IMR-90 (cell line): ENCODE results near the gene MYO7B. TPM values are rescaled to one million over a fixed set of nuclear protein-coding genes. Genes with fewer than 3 reads are reported as not detected.

Source experiments
- ATAC-seq: fragments of 200-7000 bp; cut with Tn5 transposase; 2 replicates; pipeline ENCODE4 v1.9.1; 2020; ENCODE audit warnings: low read depth, mild to moderate bottlenecking, moderate library complexity
- BruUV-seq: library from RNA; stranded (reverse); fragments of 400-500 nt; replicated peaks from 2 replicates; lab custom pipeline; 2021; lab: Mats Ljungman, UMichigan
- CTCF ChIA-PET: fragments of 300-600 bp; formaldehyde crosslinking; extraction: SDS; loops from one replicate; lab custom pipeline; 2021; ENCODE audit warnings: antibody characterized with exemption; lab: Yijun Ruan, JAX
- POLR2A ChIA-PET: fragments of 300-600 bp; sonication (Branson Sonifier 250); formaldehyde crosslinking; loops from one replicate; lab custom pipeline; 2022; ENCODE audit warnings: antibody characterized with exemption; ENCODE audit not compliant: unreplicated experiment; lab: Charles Lee
- DNase-seq: peaks from one replicate; pipeline ENCODE4 v3.0.0; 2013
- H2AFZ ChIP-seq: replicated peaks from 2 replicates; pipeline ENCODE3; 2013; ENCODE audit warnings: low read length, mild to moderate bottlenecking; ENCODE audit not compliant: poor library complexity
- H2AK5ac ChIP-seq: 2 replicates; pipeline ENCODE4 v1.6.1; 2013; ENCODE audit warnings: low read depth, low read length, inconsistent platforms
- H2AK9ac ChIP-seq: replicated peaks from 2 replicates; pipeline ENCODE3; 2013; ENCODE audit warnings: mild to moderate bottlenecking, low read depth, low read length, moderate library complexity; ENCODE audit not compliant: poor library complexity
- H2BK120ac ChIP-seq: 2 replicates; pipeline ENCODE4 v1.6.1; 2013; ENCODE audit warnings: low read depth, low read length, inconsistent platforms
- H2BK15ac ChIP-seq: 3 replicates; pipeline ENCODE4 v1.6.1; 2013; ENCODE audit warnings: low read depth, low read length, inconsistent platforms
- H2BK20ac ChIP-seq: 2 replicates; pipeline ENCODE4 v1.6.1; 2013; ENCODE audit warnings: low read depth, mild to moderate bottlenecking, inconsistent platforms, low read length, moderate library complexity
- H2BK5ac ChIP-seq: 2 replicates; pipeline ENCODE4 v1.6.1; 2013; ENCODE audit warnings: mild to moderate bottlenecking, low read depth, low read length, inconsistent platforms; ENCODE audit not compliant: poor library complexity, severe bottlenecking
- H3K14ac ChIP-seq: replicated peaks from 2 replicates; pipeline ENCODE4 v1.6.1; 2013; ENCODE audit warnings: low read depth, low read length, inconsistent platforms
- H3K18ac ChIP-seq: 2 replicates; pipeline ENCODE4 v1.6.1; 2013; ENCODE audit warnings: low read depth, low read length, control low read depth
- H3K23ac ChIP-seq: 2 replicates; pipeline ENCODE4 v1.6.1; 2013; ENCODE audit warnings: low read depth, low read length, inconsistent platforms
- H3K27ac ChIP-seq: 2 replicates; pipeline ENCODE4 v1.5.1; 2013; ENCODE audit warnings: mild to moderate bottlenecking, control low read depth, low read length; ENCODE audit not compliant: insufficient read depth
- H3K27me3 ChIP-seq: 2 replicates; pipeline ENCODE4 v1.6.1; 2013; ENCODE audit warnings: low read length; ENCODE audit not compliant: control insufficient read depth, insufficient read depth
- H3K36me3 ChIP-seq: 2 replicates; pipeline ENCODE4 v1.6.1; 2013; ENCODE audit warnings: low read length, mixed read lengths; ENCODE audit not compliant: control insufficient read depth, insufficient read depth
- H3K4ac ChIP-seq: 2 replicates; pipeline ENCODE4 v1.6.1; 2013; ENCODE audit warnings: low read depth, low read length, inconsistent platforms
- H3K4me1 ChIP-seq: 2 replicates; pipeline ENCODE4 v1.6.1; 2013; ENCODE audit warnings: low read length, mixed read lengths; ENCODE audit not compliant: control insufficient read depth, insufficient read depth
- H3K4me2 ChIP-seq: 2 replicates; pipeline ENCODE4 v1.6.1; 2013; ENCODE audit warnings: low read depth, mild to moderate bottlenecking, control low read depth, low read length, moderate library complexity
- H3K4me3 ChIP-seq: 2 replicates; pipeline ENCODE4 v1.5.1; 2013; ENCODE audit warnings: low read depth, mild to moderate bottlenecking, control low read depth, low read length, moderate library complexity; ENCODE audit not compliant: insufficient read depth
- H3K56ac ChIP-seq: 2 replicates; pipeline ENCODE4 v1.6.1; 2013; ENCODE audit warnings: low read length, inconsistent platforms; ENCODE audit not compliant: insufficient read depth; ENCODE audit errors: extremely low read depth
- H3K79me1 ChIP-seq, 2 experiments: 2 replicates each; pipeline ENCODE4 v1.6.1; 2013; ENCODE audit warnings: low read length in 2 of 2, inconsistent platforms in 1 of 2, low read depth in 1 of 2
- H3K9ac ChIP-seq: 2 replicates; pipeline ENCODE4 v1.6.1; 2013; ENCODE audit warnings: low read depth, low read length, control low read depth
- H3K9me1 ChIP-seq: 2 replicates; pipeline ENCODE4 v1.6.1; 2013; ENCODE audit warnings: low read length, inconsistent platforms; ENCODE audit not compliant: insufficient read depth
- H3K9me3 ChIP-seq: 2 replicates; pipeline ENCODE4 v1.6.1; 2013; ENCODE audit warnings: low read length; ENCODE audit not compliant: control insufficient read depth, insufficient read depth
- H4K20me1 ChIP-seq: 2 replicates; pipeline ENCODE4 v1.6.1; 2013; ENCODE audit warnings: low read length, inconsistent platforms; ENCODE audit not compliant: insufficient read depth
- H4K5ac ChIP-seq: 2 replicates; pipeline ENCODE4 v1.6.1; 2013; ENCODE audit warnings: mild to moderate bottlenecking, low read depth, low read length, control low read depth
- H4K8ac ChIP-seq, 2 experiments: 2 replicates each; pipeline ENCODE4 v1.6.1; 2013; ENCODE audit warnings: low read depth in 2 of 2, low read length in 2 of 2, control low read depth in 1 of 2, inconsistent platforms in 1 of 2
- H4K91ac ChIP-seq: 2 replicates; pipeline ENCODE4 v1.6.1; 2013; ENCODE audit warnings: low read depth, low read length, inconsistent platforms; ENCODE audit not compliant: insufficient read depth
- CEBPB ChIP-seq: IDR thresholded peaks from 2 replicates; pipeline ENCODE4 v1.6.1; 2012; ENCODE audit warnings: low read depth, low read length, improper control_type of control experiment
- CTCF ChIP-seq: conservative IDR thresholded peaks from 2 replicates; pipeline ENCODE4 v1.5.1; 2012; ENCODE audit warnings: mild to moderate bottlenecking, low read depth, low read length, improper control_type of control experiment
- FOS ChIP-seq: fragments of 150-350 bp; IDR thresholded peaks from 2 replicates; pipeline ENCODE4 v1.6.1; 2016; ENCODE audit warnings: low read depth, low read length
- MAFK ChIP-seq: IDR thresholded peaks from 2 replicates; pipeline ENCODE4 v1.6.1; 2012; ENCODE audit warnings: low read depth, low read length, improper control_type of control experiment
- MAZ ChIP-seq: IDR thresholded peaks from 2 replicates; pipeline ENCODE4 v1.6.1; 2012; ENCODE audit warnings: low read depth, mild to moderate bottlenecking, low read length, improper control_type of control experiment, moderate library complexity, borderline replicate concordance
- NFE2L2 ChIP-seq: fragments of 150-350 bp; IDR thresholded peaks from 2 replicates; pipeline ENCODE4 v1.6.1; 2016; ENCODE audit warnings: low read depth, mild to moderate bottlenecking, low read length
- RAD21 ChIP-seq: IDR thresholded peaks from 2 replicates; pipeline ENCODE4 v1.6.1; 2012; ENCODE audit warnings: low read length, improper control_type of control experiment
- RCOR1 ChIP-seq: IDR thresholded peaks from 2 replicates; pipeline ENCODE4 v1.6.1; 2012; ENCODE audit warnings: mild to moderate bottlenecking, low read length, improper control_type of control experiment; ENCODE audit not compliant: insufficient replicate concordance
- RFX5 ChIP-seq: IDR thresholded peaks from 2 replicates; pipeline ENCODE4 v1.8.0; 2012; ENCODE audit warnings: low read depth, mild to moderate bottlenecking, low read length, moderate library complexity
- USF2 ChIP-seq: fragments of 150-350 bp; IDR thresholded peaks from 2 replicates; pipeline ENCODE4 v1.6.1; 2017; ENCODE audit warnings: mild to moderate bottlenecking, antibody characterized with exemption, low read length, low read depth
- WGBS, 2 experiments: methylation state at CpG; one replicate each; pipeline versions ENCODE4 v1.1.5 to v1.1.7; 2013; ENCODE audit warnings: missing lambda C conversion rate in 2 of 2; ENCODE audit not compliant: insufficient read length in 1 of 2; ENCODE audit errors: extremely low coverage in 2 of 2; 5-methylcytosine and 5-hydroxymethylcytosine counted together
- dilution Hi-C: fragments of 300-500 bp; cut with HindIII; formaldehyde crosslinking; loops from one replicate; pipeline ENCODE4 v1.14.3; 2018; ENCODE audit warnings: low sequenced_read_pairs; ENCODE audit not compliant: unreplicated experiment
- in situ Hi-C: fragments of 300-500 bp; cut with MboI; formaldehyde crosslinking; loops from 3 replicates; pipeline ENCODE4 v1.14.3; 2019; ENCODE audit warnings: low sequenced_read_pairs, inconsistent platforms, mixed read lengths
- intact Hi-C: fragments of 100-400 bp; cut with micrococcal nuclease; formaldehyde crosslinking; loops from 2 replicates; pipeline ENCODE4 v1.10.0; 2022
- polyA plus RNA-seq, 3 experiments: library from polyadenylated mRNA; depleted of rRNA; stranded (reverse); fragments of >200 nt; gene quantifications; 2 replicates each; pipeline ENCODE4 v1.2.3, GENCODE V29; 2012; ENCODE audit warnings: low replicate concordance in 1 of 3
- total RNA-seq: library from RNA; depleted of rRNA; stranded (reverse); fragments of >200 nt; gene quantifications from 2 replicates; pipeline ENCODE4 v1.2.3, GENCODE V29; 2012

MYO7B gene
- total and polyA plus RNA-seq, 2 of the 4 experiments (the other 2 are of a cell fraction): 0.18 to 0.46 TPM

GRCh38 chr2:127584516-127585033, 49.1 kb downstream of the MYO7B start:
- Histone ChIP-seq H3K36me3 (no peaks in the 10 kb centered on the region), H4K5ac (no peak overlapping the region), H2BK5ac (no peak overlapping the region), H3K4me1 (no peaks in the 10 kb centered on the region), H3K18ac (no peak overlapping the region), H3K56ac (no peak overlapping the region), H3K27me3 (peaks cover 36% of the 10 kb centered on the region), H2AK9ac (no peak overlapping the region), H3K79me1 (no peaks in the 10 kb centered on the region), H2AFZ (no peak overlapping the region), H2BK15ac (no peak overlapping the region), H3K4me3 (no peak overlapping the region), H3K27ac (no peak overlapping the region), H4K20me1 (no peaks in the 10 kb centered on the region), H3K9me3 (no peaks in the 10 kb centered on the region), H4K8ac (no peak overlapping the region), H2BK120ac (no peak overlapping the region), H3K4me2 (no peak overlapping the region), H3K4ac (no peak overlapping the region), H2BK20ac (no peak overlapping the region), H3K23ac (no peak overlapping the region), H3K9ac (no peak overlapping the region), H4K91ac (no peak overlapping the region), H3K9me1 (no peaks in the 10 kb centered on the region), H2AK5ac (no peak overlapping the region), H3K14ac (no peak overlapping the region)
- dilution Hi-C loops: no loop called here
- ChIA-PET POLR2A (no interaction called here), CTCF (no interaction called here)
- DNase-seq (no peak), ATAC-seq (no peak)
- WGBS, 2 experiments: 90% methylated on average over 2 of the region's 8 CpGs; no CpG with 5 or more reads in 1 of the 2 experiments
- in situ Hi-C loops: no loop called here
- TF ChIP-seq CTCF: no peak
- TF ChIP-seq MAZ: no peak
- TF ChIP-seq MAFK: no peak
- TF ChIP-seq FOS: no peak
- TF ChIP-seq CEBPB: no peak
- TF ChIP-seq USF2: no peak
- TF ChIP-seq RAD21: no peak
- no peak for TF ChIP-seq RFX5
- TF ChIP-seq RCOR1: no peak
- no peak for TF ChIP-seq NFE2L2
- intact Hi-C loops: no loop called here
- no TSS peak for BruUV-seq
